ENCODE results near the gene SLC39A8.

SLC39A8 gene

GRCh38 chr4:102230194-102230593, 115.1 kb downstream of the SLC39A8 start:
- no peak for DNase-seq

GRCh38 chr4:102227388-102227787, 117.9 kb downstream of the SLC39A8 start:
- no peak for DNase-seq

- no peak for DNase-seq
Measured at GRCh38 chr4:102223461-102223860, 121.8 kb downstream of the SLC39A8 start.

GRCh38 chr4:102222838-102223409, 122.4 kb downstream of the SLC39A8 start:
- DNase-seq, result no peak

GRCh38 chr4:102219129-102219528, 126.2 kb downstream of the SLC39A8 start:
- no peak for DNase-seq

- DNase-seq, result no peak
Measured at GRCh38 chr4:102218656-102219055, 126.6 kb downstream of the SLC39A8 start.

- no peak for DNase-seq
Measured at GRCh38 chr4:102217775-102218355, 127.4 kb downstream of the SLC39A8 start.

- DNase-seq, result no peak
Measured at GRCh38 chr4:102217345-102217744, 127.9 kb downstream of the SLC39A8 start.

GRCh38 chr4:102216666-102217065, 128.6 kb downstream of the SLC39A8 start:
- DNase-seq, result no peak

- no peak for DNase-seq
Measured at GRCh38 chr4:102213031-102213430, 132.3 kb downstream of the SLC39A8 start.
